ENCODE results near the gene KIAA1191.
"Not testable (repeated sequence)": the region's sequence is repeated elsewhere in the genome, so short reads cannot be mapped to it uniquely, and the experiment has no call there.

Gene KIAA1191, protein sequence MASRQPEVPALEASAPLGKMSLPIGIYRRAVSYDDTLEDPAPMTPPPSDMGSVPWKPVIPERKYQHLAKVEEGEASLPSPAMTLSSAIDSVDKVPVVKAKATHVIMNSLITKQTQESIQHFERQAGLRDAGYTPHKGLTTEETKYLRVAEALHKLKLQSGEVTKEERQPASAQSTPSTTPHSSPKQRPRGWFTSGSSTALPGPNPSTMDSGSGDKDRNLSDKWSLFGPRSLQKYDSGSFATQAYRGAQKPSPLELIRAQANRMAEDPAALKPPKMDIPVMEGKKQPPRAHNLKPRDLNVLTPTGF

DNA sequence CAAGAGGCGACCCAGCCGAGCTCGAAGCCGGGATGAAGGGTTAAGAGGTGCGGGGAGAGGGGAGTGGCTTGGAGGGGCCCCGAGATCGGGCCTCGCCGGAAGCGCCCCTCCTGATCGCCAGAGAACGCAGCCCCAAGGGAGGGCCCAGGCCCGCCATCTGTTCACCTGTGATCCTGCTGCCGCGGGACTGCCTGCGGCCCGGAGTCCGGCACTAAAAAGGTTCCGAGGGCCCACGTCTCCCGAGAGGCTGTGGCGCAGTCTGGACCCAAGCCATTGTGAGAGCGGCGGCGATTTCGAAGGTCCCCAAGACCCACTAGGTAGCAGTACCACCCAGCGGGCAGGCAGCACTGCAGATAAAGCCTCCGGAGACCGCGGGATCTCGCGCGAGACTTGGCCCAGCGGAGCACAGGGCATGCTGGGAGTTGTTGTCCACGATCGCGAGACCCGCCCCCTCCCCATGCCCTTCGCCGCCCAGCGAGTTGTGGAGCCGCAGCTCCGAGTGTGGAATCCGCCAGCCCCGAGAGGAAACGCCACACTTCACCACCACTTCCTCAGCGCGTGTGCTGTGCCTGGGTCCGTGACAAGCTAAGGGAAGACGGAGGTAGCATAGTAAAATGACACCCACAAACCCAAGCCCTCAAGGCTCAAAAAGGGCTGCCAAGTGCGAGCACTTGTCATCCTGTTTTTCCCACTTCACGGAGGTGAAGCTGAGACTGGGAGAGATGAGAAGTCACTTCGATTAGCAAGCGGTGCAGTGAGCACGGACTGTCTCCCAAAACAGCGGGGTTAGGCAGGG, at the start of gene KIAA1191:
Gene KIAA1191, minus strand, starts transcription at position 328 of the 796 bp plus-strand sequence. CDS start 2,256 bp downstream, outside the sequence.
- DNase-seq: peak; percentile 94 to 97 (median 97)

DNA sequence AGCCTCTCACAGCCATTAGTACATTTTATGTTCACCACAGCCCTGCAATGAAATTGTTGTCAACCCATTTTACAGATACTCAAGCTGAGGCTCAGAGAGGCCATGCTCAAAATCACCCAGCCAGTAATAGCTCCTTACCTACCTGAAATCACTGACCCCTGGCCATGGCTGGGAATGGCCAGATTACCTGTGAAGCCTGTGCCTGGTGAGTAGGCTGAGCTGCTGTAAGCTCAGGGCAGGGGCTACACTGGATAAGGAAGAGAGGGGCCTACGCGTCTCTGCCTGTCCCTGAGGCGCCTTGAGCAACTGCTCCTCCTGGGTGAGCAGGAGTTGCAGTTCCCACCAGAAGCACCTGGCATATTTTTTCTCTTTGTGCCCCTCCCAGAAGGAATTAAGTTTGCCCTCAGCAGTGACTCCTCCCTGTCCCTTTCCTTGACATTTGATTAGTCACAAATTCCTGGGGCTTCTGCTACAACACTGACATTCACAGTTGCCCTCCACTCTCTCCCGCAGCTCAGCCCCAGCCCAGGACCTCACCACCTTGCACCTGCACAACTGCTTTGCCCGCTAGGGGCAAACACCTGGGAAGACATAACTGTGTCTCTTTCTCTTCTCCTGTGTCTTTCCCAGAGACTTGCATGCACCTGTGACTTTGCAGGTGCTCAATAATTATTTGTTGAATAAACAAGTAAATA, 49.1 kb upstream of the KIAA1191 start:
- no peak for DNase-seq

DNA sequence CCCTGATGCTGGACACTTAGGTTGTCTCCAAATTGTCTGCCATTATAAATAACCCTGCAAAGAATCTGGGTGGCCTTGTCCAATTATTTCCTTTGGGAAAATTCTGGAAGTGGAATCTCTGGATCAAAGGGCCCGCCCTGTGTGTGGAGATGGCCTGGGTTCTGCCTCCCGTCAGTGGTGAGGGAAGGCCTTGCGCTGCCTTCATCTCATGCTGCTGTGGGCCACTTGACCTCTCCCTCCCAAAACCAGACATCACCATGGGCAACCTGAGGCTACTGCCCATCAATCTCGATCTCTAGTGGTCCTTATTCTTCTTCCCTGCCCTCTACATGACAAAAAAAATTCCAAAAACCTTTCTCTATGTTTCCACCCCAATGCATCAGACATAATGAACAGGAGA, 48.2 kb upstream of the KIAA1191 start:
- no peak for DNase-seq

DNA sequence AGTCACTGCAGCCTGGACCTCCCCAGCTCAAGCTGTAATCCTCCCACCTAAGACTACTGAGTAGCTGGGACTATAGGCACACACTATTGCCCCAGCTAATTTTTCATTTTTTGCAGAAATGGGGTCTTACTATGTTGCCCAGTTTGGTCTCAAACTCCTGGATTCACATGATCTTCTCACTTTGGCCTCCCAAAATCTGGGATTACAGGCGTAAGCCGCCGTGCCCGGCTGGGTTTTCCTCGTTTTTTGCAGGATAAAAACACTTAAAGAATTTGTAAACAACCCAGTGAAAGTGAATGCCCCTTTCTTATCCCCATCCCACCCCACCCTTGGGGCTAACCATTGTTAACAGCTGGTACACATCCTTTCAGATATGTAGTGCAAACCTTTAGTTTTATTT, 47.0 kb upstream of the KIAA1191 start:
- no peak for DNase-seq

DNA sequence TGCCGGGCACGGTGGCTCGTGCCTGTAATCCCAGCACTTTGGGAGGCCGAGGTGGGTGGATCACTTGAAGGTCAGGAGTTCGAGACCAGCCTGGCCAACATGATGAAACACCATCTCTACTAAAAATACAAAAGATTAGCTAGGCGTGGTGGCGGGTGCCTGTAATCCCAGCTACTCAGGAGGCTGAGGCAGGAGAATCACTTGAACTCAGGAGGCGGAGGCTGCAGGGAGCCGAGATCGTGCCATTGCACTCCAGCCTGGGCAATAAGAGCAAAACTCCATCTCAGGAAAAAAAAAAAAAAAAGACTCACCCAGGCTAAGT, 46.6 kb upstream of the KIAA1191 start:
- not testable (repeated sequence) for DNase-seq

DNA sequence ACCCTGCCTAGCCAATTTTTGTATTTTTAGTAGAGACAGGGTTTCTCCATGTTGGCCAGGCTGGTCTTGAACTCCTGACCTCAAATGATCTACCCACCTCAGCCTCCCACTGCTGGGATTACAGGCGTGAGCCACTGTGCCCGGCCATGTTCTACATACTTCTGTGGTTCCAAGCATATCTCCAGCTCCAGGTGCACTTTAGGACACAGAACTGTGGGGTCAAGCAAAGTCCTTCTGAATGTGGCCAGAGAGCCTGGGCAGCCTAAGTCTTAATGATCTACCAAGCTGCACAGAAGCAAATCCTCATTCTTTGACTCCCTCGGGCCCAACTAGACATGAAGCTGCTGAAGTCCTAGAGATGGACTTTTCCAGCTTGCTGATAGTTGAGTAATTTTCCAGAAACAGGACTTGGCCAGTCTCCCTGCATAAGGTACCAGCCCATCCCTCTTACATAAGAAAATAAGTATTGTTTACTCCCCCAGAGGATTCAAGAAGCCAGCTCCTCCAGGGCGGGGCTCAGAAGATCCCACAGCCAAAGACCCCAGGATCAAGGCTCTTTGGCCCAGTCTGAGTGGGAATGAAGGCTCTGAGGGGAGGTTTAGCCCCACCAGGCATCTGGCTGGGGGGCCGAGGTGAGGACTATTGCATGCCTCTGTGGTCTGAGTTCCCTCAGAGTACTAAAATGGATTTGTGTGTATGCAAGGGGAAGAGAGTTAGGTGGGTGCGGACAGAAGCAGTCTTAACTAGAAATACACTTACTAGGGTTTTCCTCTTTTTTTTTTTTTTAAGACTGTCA, 46.1 kb upstream of the KIAA1191 start:
- no peak for DNase-seq

DNA sequence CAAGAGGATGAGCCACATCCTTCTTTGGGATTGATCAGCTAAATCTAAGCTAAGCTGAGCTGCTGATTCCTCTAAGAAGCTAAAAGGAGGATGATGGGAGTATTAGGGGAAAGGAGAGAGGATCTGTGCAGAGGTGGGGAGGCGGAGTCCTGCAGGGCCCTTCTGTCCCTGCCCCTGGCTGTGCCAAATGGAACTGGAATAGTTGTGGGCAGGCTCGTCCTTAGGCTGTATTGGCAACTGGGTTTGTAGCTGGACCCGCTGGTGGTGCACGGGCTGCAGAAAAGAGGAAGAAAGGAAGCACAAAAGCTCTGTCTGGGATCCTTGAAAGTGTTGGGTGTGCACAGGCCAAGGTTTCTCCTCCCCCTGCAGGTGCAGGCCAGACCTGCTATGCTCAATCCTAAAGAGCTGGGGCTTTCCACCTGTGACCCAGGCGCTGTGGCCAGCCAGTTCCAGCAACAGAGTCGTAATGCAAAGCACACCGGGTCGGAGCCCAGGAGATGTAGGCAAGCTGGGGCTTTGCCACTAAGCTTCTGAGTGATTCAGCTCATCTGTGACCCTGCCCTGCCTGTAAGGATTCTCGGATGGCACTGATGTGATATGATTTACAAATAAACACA, 45.0 kb upstream of the KIAA1191 start:
- no peak for DNase-seq

DNA sequence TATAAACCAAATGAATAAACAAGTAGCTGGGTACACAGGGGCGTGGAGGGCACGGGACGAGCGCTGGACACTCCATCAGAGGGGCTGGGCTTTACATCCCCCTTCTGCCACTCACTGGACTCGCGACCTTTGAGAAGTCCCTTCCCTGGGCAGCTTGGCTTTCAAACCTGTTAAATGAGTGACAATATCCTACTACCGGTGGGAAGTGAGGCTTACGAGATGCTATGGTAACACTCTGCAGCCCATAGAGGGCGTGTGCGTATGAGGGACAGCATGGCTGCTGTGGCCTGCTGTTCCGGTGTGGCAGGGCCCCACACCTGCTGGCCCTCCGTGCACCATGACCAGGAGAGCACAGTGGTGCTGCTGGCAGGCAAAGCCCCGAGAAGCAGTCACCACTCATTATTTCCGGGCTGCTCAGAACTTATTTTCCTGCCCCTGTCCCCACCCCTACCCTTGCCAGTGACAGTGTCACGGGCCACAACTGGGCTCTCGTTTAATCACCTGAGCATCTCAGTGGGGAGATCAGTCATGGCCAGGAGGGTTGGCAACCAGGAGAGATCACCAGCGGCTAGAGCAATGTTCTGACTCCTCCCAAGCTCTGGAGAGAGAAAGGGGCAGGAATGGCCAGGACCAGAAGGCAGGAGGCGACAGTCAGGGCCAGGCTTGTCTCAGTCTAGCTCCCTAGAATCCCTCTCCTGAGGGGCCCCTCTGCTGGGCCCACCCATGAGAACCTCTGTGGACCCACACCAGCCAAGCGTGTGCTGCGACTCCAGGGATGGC, 44.3 kb upstream of the KIAA1191 start:
- no peak for DNase-seq

DNA sequence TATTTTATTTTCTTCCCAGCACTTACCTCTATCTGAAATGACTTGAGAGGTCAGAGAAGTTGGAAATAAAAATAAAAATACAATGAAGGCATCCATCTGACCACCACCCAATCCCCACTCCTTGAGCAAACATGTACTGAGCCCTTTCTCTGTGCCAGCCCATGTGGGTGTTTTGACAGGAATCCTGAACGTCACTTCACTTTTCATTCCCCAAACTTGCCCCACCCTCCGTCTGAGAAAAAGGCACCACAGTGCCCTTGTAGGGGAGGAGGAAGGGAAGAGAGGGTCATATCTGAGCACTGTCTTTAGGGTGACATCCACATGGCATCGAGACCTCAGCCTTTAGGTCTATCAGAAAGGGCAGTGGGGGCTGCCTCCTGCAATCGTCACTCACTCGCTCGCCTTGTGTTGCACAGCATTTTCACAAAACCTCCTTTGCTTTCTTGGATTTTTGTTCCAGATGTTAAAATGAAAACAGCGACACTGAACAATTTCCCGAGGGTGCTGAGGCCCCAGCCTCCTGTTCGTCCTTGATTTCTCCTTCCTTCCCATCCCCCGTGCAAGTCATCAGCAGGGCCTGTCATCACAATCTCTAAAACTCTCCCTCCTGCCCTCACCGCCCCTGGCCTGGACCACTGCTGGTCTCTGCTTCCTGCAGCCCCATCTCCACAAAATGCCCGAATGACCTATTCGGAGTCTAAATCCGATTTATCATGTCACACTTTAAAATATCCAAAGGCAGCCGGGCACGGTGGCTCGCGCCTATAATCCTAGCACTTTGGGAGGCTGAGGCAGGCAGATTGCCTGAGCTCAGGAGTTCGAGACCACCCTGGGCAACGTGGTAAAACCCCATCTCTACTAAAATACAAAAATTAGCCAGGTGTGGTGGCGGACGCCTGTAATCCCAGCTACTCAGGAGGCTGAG, 40.0 kb upstream of the KIAA1191 start:
- no peak for DNase-seq

DNA sequence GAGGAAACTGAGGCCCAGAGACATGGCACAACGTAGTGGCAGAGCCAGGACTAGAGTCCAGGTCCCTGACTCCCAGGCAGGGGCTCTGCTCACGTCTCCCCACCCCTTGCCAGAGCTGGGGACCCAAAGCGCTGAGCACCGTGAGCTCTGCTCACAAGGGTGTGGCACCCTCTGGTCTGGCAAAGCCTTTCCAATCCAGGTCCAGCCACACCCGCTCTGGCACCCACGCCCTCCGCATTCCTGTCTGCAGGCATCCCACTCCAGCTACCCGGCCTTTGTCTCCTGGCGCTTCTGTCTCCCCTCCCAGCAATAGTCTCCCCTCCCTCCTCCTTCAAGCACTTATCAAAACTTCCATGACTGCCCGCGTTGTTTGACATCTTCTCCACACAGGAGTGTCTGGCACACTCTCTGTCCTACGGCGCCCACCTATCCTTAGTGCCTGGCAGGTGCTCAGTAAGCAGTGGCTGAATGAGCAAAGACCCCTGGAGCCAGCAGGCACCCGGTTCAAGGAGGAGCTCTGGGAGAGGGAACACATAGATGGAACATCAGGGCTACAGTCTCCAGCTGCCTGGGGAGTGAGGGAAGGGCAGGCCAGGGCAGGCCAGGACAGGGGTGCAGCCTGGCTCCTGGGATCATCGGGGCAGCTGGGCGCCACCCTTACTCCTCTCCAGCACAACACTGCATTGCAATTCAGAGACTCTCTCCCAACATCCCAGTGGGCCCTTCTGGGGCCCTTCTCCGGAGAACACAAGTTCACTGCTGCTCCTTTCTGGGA, 39.0 kb upstream of the KIAA1191 start:
- DNase-seq: no peak

DNA sequence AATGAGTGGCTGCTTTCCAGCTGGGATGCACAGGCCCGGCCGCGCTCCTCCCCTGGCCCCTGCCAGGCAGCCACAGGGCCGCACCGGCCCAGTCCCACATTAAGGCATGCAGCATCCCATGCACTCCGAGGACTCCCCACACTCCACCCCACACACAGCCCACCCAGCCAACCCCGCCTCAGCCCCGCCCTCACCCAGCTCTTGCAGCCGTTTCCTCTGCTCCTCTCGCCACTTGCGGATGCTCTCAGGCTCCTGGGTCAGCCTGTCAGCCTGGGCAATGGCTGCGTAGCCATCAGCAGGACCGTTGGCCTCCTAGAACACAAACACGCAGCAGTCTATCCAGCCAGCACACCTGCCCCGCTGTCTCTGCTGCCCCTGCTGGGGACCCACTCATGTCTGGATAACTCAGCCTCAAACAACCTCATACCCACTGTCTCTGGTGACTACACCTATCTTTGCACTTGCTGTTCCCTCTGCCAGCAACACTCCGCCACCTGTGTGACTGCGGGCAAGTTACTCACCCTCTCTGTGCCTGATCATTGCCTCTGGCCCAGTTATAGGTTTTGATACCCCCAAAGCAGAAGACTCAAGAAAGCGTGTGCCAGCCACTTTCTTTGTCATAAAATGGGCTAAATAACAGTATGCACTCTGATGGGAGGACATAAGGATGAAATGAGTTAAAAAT, 36.3 kb upstream of the KIAA1191 start:
- DNase-seq: no peak

DNA sequence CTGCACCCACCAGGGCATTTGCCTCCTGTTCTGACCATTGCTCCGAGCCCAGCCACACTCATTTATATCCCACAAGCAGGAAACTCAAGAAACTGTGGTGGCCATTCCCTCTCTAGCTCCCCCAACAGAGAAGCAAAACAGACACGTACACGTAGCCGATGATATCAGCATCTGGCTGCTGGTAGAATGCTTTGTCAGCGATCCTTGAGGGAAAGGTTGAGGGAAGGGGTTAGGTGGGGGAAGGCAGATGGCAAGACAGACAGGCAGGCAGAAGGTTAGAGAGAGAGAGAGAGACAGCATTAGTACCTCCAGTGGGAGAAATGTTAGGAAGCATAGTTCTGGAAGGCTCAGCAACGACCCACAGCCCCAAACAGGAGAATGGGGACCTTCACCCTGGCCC, 34.8 kb upstream of the KIAA1191 start:
- no peak for DNase-seq

DNA sequence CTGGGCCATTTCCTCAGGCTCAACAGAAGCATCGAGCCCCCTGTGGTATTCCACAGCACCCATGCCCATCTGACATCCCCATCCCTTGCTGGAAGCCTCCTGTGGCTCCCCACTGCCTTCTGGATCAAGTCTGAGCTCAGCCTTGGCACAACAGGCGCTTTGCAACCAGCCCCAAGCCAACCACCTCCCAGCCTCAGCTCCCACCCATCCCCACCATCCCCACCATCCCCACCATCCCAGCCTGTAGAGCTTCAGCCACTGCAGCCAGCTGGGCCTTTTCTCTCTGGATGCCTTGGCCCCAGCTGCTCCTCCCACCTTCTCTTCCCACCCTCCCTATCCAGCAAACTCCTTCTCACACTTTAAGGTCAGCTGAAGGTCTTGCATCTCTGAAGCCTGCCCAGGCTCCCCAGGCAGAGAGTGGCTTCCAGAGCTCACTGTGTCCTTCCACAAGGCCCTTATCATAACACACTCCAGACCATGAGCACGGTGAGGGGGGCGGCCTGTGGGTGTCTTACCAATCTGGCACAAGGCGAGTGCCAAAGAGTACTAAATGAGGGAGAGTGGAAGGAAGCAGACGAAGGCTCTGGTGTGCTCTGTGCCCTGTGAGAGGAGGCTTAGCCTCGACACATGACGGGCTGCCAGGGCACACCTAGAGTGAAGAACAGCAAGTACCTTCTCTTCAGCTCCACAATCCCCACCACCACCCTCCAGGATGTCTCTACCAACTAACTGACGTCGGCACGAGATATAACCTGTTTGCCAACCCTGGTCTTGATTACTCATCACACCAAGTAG, 33.5 kb upstream of the KIAA1191 start:
- DNase-seq: no peak

DNA sequence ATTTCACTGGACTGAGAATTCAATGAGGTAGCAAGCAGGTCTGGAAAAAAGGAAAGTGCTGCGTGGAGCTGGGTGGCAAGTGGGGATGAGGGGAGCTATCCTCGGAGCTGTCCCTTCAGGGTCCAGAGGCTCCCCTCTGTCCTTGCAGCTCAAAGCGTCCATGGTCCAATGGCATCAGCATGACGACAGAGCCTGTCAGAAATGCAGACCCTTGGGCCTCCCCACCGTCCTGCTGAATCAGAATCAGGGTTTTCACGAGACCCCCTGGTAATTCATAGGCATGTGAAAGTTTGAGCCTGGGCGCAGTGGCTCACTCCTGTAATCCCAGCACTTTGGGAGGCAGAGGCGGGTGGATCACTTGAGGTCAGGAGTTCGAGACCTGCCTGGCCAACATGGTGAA, 32.5 kb upstream of the KIAA1191 start:
- no peak for DNase-seq

DNA sequence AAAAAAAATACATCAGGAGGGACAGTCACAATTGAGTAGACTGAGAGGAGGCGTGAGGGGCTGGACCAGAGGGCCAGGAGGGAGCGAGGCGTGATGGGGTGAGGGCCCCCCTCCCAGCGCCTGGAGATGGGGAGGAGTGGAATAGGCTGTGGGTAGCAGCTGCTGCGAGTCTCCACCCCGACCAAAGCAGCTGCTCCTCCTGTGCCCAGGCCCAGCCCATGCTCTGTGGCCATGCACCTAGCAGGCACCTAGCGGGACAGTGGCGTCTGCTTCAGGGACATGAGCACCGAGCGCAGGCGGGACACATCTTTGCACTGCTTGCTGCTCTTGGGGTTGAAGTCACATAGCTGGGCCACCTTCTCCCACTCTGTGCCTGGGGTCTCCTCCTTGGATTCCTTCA, 31.0 kb upstream of the KIAA1191 start:
- no peak for DNase-seq

DNA sequence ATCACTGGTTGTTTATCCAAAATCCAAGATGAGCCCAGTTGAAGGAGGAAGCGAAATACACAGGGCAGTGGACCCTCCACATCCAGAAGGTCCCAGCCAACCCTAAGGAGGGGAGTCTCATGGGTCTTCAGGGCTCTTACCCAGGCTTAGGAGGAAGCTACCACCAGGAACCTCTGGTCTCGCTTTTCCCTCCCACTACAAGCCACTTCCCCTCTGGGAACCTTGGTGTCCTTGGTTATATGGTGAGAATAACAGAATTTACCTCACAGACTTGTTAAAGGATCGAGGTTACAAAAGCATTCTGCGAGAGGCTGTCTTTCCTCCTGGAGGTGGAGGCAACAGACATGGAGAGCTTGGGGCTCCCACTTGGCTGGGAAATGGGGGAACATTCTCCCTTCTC, 30.4 kb upstream of the KIAA1191 start:
- DNase-seq: peak; percentile 59 to 64 (median 64)

DNA sequence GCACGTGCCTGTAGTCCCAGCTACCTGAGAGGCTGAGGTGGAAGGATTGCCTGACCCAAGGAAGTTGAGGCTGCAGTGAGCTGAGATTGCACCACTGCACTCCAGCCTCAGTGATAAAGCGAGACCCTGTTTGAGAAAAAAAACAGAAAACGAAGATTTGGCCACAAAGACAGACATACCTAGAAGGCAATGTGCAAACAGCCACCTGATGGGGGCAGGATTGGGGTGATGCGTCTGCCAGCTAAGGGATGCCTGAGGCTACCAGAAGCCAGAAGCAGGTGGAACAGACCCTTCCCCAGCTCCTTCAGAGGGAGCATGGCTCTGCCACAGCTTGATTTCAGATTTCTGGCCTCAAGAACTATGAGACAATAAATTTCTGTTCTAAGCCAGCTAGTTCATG, 29.9 kb upstream of the KIAA1191 start:
- no peak for DNase-seq
